A673 (cell line): ENCODE data around the gene VTI1A. TPM values are rescaled to one million over a fixed set of nuclear protein-coding genes. Genes with fewer than 3 reads are reported as not detected.

Source experiments
- BruUV-seq: library from RNA; stranded (reverse); fragments of 400-500 nt; replicated peaks from 2 replicates; lab custom pipeline; 2021; lab: Mats Ljungman, UMichigan
- CTCF ChIA-PET: fragments of 300-600 bp; sonication (Branson Sonifier 250); formaldehyde crosslinking; loops from one replicate; lab custom pipeline; 2022; ENCODE audit warnings: antibody characterized with exemption; lab: Charles Lee
- POLR2A ChIA-PET: fragments of 300-600 bp; sonication (Branson Sonifier 250); formaldehyde crosslinking; loops from one replicate; lab custom pipeline; 2022; ENCODE audit warnings: antibody characterized with exemption; ENCODE audit not compliant: low non-redundant PET; lab: Charles Lee
- DNase-seq: peaks from one replicate; pipeline ENCODE4 v3.0.0-alpha.2; 2015; ENCODE audit warnings: low spot score
- H3K27ac ChIP-seq: fragments of 200-600 bp; sonication (generic); 2 replicates; pipeline ENCODE4 v1.5.1; 2016; ENCODE audit warnings: mixed run types, low read depth, mild to moderate bottlenecking, mixed read lengths, antibody characterized with exemption, low read length; ENCODE audit not compliant: poor library complexity, severe bottlenecking
- H3K27me3 ChIP-seq: fragments of 200-600 bp; sonication (generic); replicated peaks from 2 replicates; pipeline ENCODE4 v1.6.1; 2017; ENCODE audit warnings: mixed run types, low read depth, mild to moderate bottlenecking, mixed read lengths, antibody characterized with exemption, low read length; ENCODE audit not compliant: insufficient read depth, poor library complexity
- H3K36me3 ChIP-seq: fragments of 200-600 bp; sonication (generic); 2 replicates; pipeline ENCODE4 v1.6.1; 2016; ENCODE audit warnings: mixed run types, mild to moderate bottlenecking, mixed read lengths, antibody characterized with exemption, low read length; ENCODE audit not compliant: insufficient read depth, poor library complexity, severe bottlenecking
- H3K4me1 ChIP-seq: fragments of 200-600 bp; sonication (generic); 2 replicates; pipeline ENCODE4 v1.6.1; 2017; ENCODE audit warnings: mixed run types, mild to moderate bottlenecking, mixed read lengths, antibody characterized with exemption, low read length; ENCODE audit not compliant: insufficient read depth, poor library complexity, severe bottlenecking
- H3K4me3 ChIP-seq: fragments of 200-600 bp; sonication (generic); 2 replicates; pipeline ENCODE4 v1.5.1; 2016; ENCODE audit warnings: low read depth, mixed run types, mild to moderate bottlenecking, mixed read lengths, low read length; ENCODE audit not compliant: poor library complexity, severe bottlenecking
- H3K9me3 ChIP-seq: fragments of 200-600 bp; sonication (generic); 2 replicates; pipeline ENCODE4 v1.6.1; 2016; ENCODE audit warnings: mixed run types, low read depth, mild to moderate bottlenecking, mixed read lengths, antibody characterized with exemption, low read length; ENCODE audit not compliant: poor library complexity, severe bottlenecking
- EZH2 ChIP-seq: fragments of 200-600 bp; sonication (generic); IDR thresholded peaks from 2 replicates; pipeline ENCODE4 v1.6.1; 2017; ENCODE audit warnings: borderline replicate concordance, low read depth, mild to moderate bottlenecking, mixed read lengths, antibody characterized with exemption, low read length; ENCODE audit not compliant: poor library complexity, severe bottlenecking
- intact Hi-C: fragments of 100-400 bp; cut with micrococcal nuclease; formaldehyde crosslinking; loops from one replicate; pipeline ENCODE4 v1.10.0; 2022; ENCODE audit not compliant: unreplicated experiment
- total RNA-seq: library from RNA; stranded (reverse); gene quantifications from 2 replicates; pipeline ENCODE4 v1.2.3, GENCODE V29; 2021
- TF ChIP-seq, protein P1 (sequence below): fragments of 300-800, 200-600 bp; sonication (generic); conservative IDR thresholded peaks from 2 replicates; pipeline ENCODE4 v1.5.1; 2017; ENCODE audit warnings: low read depth, mild to moderate bottlenecking, antibody characterized with exemption, low read length, moderate library complexity, mixed read lengths

The VTI1A gene
- total RNA-seq, 1 experiment from 2014 or later = 38.7 TPM

DNA sequence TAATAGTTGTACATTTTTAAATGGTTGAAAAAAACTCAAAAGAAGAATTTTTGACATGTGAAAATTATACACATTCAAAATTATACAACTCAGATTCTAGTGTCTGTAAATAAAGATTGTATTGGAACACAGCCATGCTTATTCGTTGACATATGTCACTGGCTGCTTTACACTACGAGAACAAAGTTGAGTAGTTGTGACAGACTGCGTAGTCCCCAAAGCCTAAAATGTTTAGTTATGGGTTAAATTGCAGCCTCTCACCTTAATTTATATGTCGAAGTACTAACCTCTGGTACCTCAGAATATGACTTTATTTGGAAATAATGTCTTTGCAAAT is 358.2 kb downstream of the VTI1A start:
- Histone ChIP-seq H3K4me1 (no peaks in the 10 kb centered on the region), H3K4me3 (no peak overlapping the region), H3K27ac (no peak overlapping the region), H3K27me3 (no peaks in the 10 kb centered on the region), H3K9me3 (no peaks in the 10 kb centered on the region), H3K36me3 (no peaks in the 10 kb centered on the region)
- TF ChIP-seq, protein P1, sequence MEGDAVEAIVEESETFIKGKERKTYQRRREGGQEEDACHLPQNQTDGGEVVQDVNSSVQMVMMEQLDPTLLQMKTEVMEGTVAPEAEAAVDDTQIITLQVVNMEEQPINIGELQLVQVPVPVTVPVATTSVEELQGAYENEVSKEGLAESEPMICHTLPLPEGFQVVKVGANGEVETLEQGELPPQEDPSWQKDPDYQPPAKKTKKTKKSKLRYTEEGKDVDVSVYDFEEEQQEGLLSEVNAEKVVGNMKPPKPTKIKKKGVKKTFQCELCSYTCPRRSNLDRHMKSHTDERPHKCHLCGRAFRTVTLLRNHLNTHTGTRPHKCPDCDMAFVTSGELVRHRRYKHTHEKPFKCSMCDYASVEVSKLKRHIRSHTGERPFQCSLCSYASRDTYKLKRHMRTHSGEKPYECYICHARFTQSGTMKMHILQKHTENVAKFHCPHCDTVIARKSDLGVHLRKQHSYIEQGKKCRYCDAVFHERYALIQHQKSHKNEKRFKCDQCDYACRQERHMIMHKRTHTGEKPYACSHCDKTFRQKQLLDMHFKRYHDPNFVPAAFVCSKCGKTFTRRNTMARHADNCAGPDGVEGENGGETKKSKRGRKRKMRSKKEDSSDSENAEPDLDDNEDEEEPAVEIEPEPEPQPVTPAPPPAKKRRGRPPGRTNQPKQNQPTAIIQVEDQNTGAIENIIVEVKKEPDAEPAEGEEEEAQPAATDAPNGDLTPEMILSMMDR = no peak
- no peak for TF ChIP-seq EZH2
- BruUV-seq = no TSS peak
- no peak for DNase-seq
- ChIA-PET POLR2A (no interaction called here), CTCF (no interaction called here)
- intact Hi-C loops = no loop called here

DNA sequence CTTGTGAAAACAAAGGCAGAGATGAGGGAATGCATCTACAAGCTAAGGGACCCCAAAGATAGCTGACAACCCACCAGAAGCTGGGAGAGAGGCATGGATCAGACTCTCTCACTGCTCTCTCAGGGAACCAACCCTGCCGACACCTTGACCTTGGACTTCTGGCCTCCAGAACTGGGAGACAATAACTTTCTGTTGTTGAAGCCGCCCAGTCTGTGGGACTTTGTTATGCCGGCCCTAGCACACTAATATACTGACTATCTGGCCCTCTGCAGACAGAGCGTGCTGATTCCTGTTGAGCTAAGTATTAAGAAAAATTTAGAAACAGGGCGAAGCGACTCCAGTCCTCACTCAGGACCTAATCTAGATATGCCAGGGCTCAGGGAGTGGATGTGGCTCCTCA is 358.7 kb downstream of the VTI1A start:
- TF ChIP-seq, protein P1 = no peak
- TF ChIP-seq EZH2 = no peak
- no peaks in the 10 kb centered on the region for H3K27me3 ChIP-seq
- H3K27ac ChIP-seq = no peak overlapping the region
- no peaks in the 10 kb centered on the region for H3K36me3 ChIP-seq
- intact Hi-C loops = no loop called here
- CTCF ChIA-PET = no interaction called here
- H3K4me3 ChIP-seq = no peak overlapping the region
- no peaks in the 10 kb centered on the region for H3K4me1 ChIP-seq
- no peaks in the 10 kb centered on the region for H3K9me3 ChIP-seq
- DNase-seq = no peak
- no TSS peak for BruUV-seq
- POLR2A ChIA-PET = no interaction called here

DNA sequence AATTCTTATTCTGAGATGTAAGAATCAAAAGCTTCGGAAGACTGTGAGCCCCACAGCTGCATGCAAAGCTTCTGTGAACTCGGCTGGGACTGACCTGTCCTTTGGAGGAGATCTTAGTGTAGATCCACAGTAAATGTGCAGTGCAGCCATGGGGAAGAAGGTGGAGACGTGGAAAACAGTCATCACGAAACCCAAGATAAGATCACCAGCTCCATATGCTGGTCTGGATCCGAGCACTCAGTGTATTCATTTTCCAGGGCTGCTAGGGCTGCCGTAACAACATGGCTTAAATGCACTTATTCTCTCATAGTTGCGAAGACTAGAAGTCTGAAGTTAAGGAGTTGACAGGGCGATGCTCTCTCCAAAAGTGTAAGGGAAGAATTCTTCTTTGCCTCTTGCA is 360.0 kb downstream of the VTI1A start:
- intact Hi-C loops = no loop called here
- Histone ChIP-seq H3K4me3 (no peak overlapping the region), H3K4me1 (no peaks in the 10 kb centered on the region), H3K27ac (no peak overlapping the region), H3K36me3 (no peaks in the 10 kb centered on the region), H3K9me3 (no peaks in the 10 kb centered on the region), H3K27me3 (no peaks in the 10 kb centered on the region)
- no peak for TF ChIP-seq EZH2
- TF ChIP-seq, protein P1 = no peak
- no peak for DNase-seq
- no TSS peak for BruUV-seq
- POLR2A ChIA-PET = no interaction called here
- CTCF ChIA-PET = no interaction called here
